HFFc6 (cell line): Measurements from ENCODE around the gene GADL1. TPM values are rescaled to one million over a fixed set of nuclear protein-coding genes. Genes with fewer than 3 reads are reported as not detected.

Experiments used
- DNase-seq: peaks from one replicate; pipeline ENCODE4 v3.0.0-alpha.2; 2018
- H3K27ac Mint-ChIP-seq: 2 replicates; pipeline ENCODE4 v1.8.0; 2020; ENCODE audit warnings: mild to moderate bottlenecking, mixed read lengths
- H3K27me3 Mint-ChIP-seq: 2 replicates; pipeline ENCODE4 v1.8.0; 2021; ENCODE audit warnings: mild to moderate bottlenecking, moderate library complexity, mixed read lengths; ENCODE audit not compliant: insufficient read depth
- H3K36me3 Mint-ChIP-seq: 2 replicates; pipeline ENCODE4 v1.8.0; 2021; ENCODE audit warnings: low read depth, mixed read lengths
- H3K4me1 Mint-ChIP-seq: 2 replicates; pipeline ENCODE4 v1.8.0; 2020; ENCODE audit warnings: low read depth, mixed read lengths
- H3K4me3 Mint-ChIP-seq: 2 replicates; pipeline ENCODE4 v1.8.0; 2020; ENCODE audit warnings: mild to moderate bottlenecking, moderate library complexity, mixed read lengths
- H3K9me3 Mint-ChIP-seq: 2 replicates; pipeline ENCODE4 v1.8.0; 2020; ENCODE audit warnings: mild to moderate bottlenecking, mixed read lengths
- total RNA-seq, 6 experiments: library from RNA; stranded (reverse); fragmentation: NEBNext Ultra II Directional; extraction: Animal tissue kit (Norgen Biotek cat#: 25700); gene quantifications; 2 replicates in 1 of 6; 3 replicates in 5 of 6; pipeline ENCODE4 v1.2.3, GENCODE V29; 2021
- TF ChIP-seq, protein P1 (sequence below): fragments of 200-600 bp; sonication (generic); IDR thresholded peaks from 2 replicates; pipeline ENCODE4 v1.5.0; 2021; ENCODE audit warnings: antibody characterized with exemption, mild to moderate bottlenecking

Gene GADL1
- total RNA-seq, 6 experiments from 2014 or later, result not detected

- Mint-ChIP-seq H3K4me3 (no peak overlapping the region), H3K36me3 (no peaks in the 10 kb centered on the region), H3K27me3 (peaks cover 2% of the 10 kb centered on the region; the same call in 1 of the 2 replicates), H3K27ac (no peak overlapping the region), H3K4me1 (peaks cover 28% of the 10 kb centered on the region), H3K9me3 (no peaks in the 10 kb centered on the region)
- TF ChIP-seq, protein P1, sequence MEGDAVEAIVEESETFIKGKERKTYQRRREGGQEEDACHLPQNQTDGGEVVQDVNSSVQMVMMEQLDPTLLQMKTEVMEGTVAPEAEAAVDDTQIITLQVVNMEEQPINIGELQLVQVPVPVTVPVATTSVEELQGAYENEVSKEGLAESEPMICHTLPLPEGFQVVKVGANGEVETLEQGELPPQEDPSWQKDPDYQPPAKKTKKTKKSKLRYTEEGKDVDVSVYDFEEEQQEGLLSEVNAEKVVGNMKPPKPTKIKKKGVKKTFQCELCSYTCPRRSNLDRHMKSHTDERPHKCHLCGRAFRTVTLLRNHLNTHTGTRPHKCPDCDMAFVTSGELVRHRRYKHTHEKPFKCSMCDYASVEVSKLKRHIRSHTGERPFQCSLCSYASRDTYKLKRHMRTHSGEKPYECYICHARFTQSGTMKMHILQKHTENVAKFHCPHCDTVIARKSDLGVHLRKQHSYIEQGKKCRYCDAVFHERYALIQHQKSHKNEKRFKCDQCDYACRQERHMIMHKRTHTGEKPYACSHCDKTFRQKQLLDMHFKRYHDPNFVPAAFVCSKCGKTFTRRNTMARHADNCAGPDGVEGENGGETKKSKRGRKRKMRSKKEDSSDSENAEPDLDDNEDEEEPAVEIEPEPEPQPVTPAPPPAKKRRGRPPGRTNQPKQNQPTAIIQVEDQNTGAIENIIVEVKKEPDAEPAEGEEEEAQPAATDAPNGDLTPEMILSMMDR, result no peak
- no peak for DNase-seq
These were observed 150.7 kb downstream of the GADL1 start for GRCh38 chr3:30743641-30744317.

DNA sequence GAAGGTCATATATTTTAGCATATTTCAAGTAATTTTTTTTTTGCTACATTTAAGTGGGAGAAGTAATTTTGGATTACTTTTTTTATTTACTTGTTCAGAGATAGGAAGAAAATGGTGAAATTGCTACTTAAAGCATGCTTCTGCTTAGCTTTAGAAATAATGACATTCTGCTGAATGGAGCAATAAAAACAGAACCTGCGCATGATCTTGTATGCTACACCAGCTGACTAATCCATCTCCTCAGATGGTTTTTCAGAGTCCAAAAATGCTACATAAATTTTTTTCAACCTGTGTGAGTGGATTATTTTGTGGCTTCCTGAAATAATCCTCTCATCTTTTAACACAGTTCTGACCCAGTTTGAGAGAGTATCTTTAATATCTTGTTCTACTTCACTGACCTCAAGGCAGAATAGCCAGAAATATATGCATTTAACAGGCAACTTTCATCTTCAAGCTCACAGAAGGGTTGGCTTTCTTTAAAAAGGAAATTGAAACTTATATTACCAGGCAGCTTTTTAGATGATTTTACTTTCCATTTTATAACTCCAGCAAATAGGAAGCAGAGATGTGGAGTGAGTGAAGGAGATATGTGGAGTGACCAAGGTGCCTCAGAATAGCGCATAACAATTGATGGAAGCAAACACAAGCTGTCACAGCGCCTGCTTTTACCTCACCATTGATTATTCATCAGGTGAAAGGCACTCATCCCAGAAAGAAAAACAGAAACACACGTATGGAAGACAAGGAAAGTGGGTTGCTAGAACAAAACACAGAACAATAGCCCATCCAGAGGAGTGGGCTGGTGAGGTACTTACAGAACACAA, 151.5 kb downstream of the GADL1 start:
- DNase-seq, result no peak
- no peaks in the 10 kb centered on the region for H3K9me3 Mint-ChIP-seq
- no peaks in the 10 kb centered on the region for H3K36me3 Mint-ChIP-seq
- TF ChIP-seq, protein P1, result no peak
- peaks cover 2% of the 10 kb centered on the region; the same call in 1 of the 2 replicates for H3K27me3 Mint-ChIP-seq
- H3K4me1 Mint-ChIP-seq, result peaks cover 20% of the 10 kb centered on the region
- no peak overlapping the region for H3K27ac Mint-ChIP-seq
- H3K4me3 Mint-ChIP-seq, result no peak overlapping the region

- no peaks in the 10 kb centered on the region for H3K9me3 Mint-ChIP-seq
- no peak overlapping the region for H3K27ac Mint-ChIP-seq
- H3K36me3 Mint-ChIP-seq, result no peaks in the 10 kb centered on the region
- H3K4me1 Mint-ChIP-seq, result peaks cover 9% of the 10 kb centered on the region
- DNase-seq, result no peak
- peaks cover 2% of the 10 kb centered on the region; the same call in 1 of the 2 replicates for H3K27me3 Mint-ChIP-seq
- H3K4me3 Mint-ChIP-seq, result no peak overlapping the region
- TF ChIP-seq, protein P1, result no peak
These were observed 152.6 kb downstream of the GADL1 start for GRCh38 chr3:30741889-30742288.

- H3K27ac Mint-ChIP-seq, result no peak overlapping the region
These were observed 155.9 kb downstream of the GADL1 start for GRCh38 chr3:30738605-30739004.

DNA sequence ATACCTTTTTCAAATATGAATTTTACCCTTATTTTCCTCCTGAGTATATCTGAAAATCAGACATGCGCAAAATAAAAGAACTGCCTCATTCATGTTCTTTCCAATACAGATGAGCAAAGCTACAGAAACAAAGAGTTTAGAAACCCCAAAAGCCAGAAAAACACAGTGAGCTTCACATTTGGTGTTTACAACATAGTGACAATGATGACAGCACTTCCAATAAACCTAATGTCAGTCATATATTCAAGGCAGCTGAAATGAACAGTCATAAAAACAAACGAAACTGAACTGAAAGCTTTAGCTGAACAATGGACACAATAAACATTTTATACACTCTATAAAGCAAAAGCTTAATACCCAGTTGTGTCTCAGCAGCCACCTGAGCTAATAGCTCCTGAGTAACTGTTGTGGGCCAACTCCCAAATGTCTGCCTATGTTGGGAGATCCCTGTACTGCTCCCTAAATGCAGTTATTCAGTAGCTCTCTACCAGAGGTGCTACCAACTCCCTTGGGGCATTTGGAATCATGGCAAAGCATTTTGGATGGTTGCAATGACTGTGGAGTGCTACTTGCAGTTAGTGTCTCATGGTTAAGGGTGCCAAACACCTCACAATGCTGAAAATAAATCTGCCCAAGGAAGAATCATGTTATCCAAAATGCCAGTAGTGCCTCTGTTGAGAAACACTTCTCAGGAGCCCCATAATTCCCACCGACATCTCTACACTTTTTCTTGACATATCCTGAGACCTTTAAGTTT, 156.5 kb downstream of the GADL1 start:
- TF ChIP-seq, protein P1, result no peak
- Mint-ChIP-seq H3K4me1 (peaks cover 3% of the 10 kb centered on the region; the same call in 1 of the 2 replicates), H3K4me3 (no peak overlapping the region), H3K36me3 (no peaks in the 10 kb centered on the region), H3K27me3 (peaks cover 2% of the 10 kb centered on the region; the same call in 1 of the 2 replicates), H3K27ac (no peak overlapping the region), H3K9me3 (no peaks in the 10 kb centered on the region)
- DNase-seq, result no peak

More at GRCh38 chr3:30738605-30739004, 155.9 kb downstream of the GADL1 start:
- Mint-ChIP-seq H3K4me3 (no peak overlapping the region), H3K36me3 (no peaks in the 10 kb centered on the region), H3K9me3 (no peaks in the 10 kb centered on the region), H3K4me1 (peaks cover 6% of the 10 kb centered on the region; the same call in 1 of the 2 replicates), H3K27me3 (peaks cover 2% of the 10 kb centered on the region; the same call in 1 of the 2 replicates)
- DNase-seq, result no peak
- TF ChIP-seq, protein P1, result no peak
